K562 (cell line): Measurements from ENCODE around the gene C15orf61. TPM values are rescaled to one million over a fixed set of nuclear protein-coding genes. Genes with fewer than 3 reads are reported as not detected.

Source experiments
- ARID2 ChIP-seq: fragments of 450-650 bp; IDR thresholded peaks from 2 replicates; pipeline ENCODE4 v1.6.1; 2017; ENCODE audit warnings: antibody characterized with exemption, mild to moderate bottlenecking
- ARID3A ChIP-seq: IDR thresholded peaks from 2 replicates; pipeline ENCODE4 v1.6.1; 2012; ENCODE audit warnings: low read depth, low read length, improper control_type of control experiment, borderline replicate concordance
- E2F1 ChIP-seq: sonication (generic); formaldehyde crosslinking; IDR thresholded peaks from 2 replicates; pipeline ENCODE4 v1.8.1; 2023; ENCODE audit warnings: mild to moderate bottlenecking, missing genetic modification reagents, moderate library complexity
- ETV1 ChIP-seq: fragments of 450-650 bp; conservative IDR thresholded peaks from 2 replicates; pipeline ENCODE4 v1.6.1; 2016; ENCODE audit warnings: missing genetic modification characterization, control low read depth, low read depth, missing compliant biosample characterization
- FOXA1 ChIP-seq: fragments of 450-650 bp; IDR thresholded peaks from 2 replicates; pipeline ENCODE4 v1.6.1; 2016; ENCODE audit warnings: mild to moderate bottlenecking, borderline replicate concordance
- HCFC1 ChIP-seq: IDR thresholded peaks from 2 replicates; pipeline ENCODE4 v1.6.1; 2012; ENCODE audit warnings: low read depth, low read length, improper control_type of control experiment
- HDAC3 ChIP-seq: fragments of 450-650 bp; IDR thresholded peaks from 2 replicates; pipeline ENCODE4 v1.6.1; 2018; ENCODE audit warnings: borderline replicate concordance, mild to moderate bottlenecking, moderate library complexity; ENCODE audit not compliant: partially characterized antibody
- HIVEP1 ChIP-seq: fragments of 250-450 bp; sonication (Bioruptor Pico); IDR thresholded peaks from 2 replicates; pipeline ENCODE4 v1.4.0; 2020; ENCODE audit warnings: mild to moderate bottlenecking
- MBD2 ChIP-seq: sonication (generic); IDR thresholded peaks from 2 replicates; pipeline ENCODE4 v1.6.1; 2016; ENCODE audit warnings: low read depth, borderline replicate concordance
- MCM5 ChIP-seq: fragments of 450-650 bp; IDR thresholded peaks from 2 replicates; pipeline ENCODE4 v1.6.1; 2016; ENCODE audit warnings: low read depth
- NCOA4 ChIP-seq: fragments of 450-650 bp; IDR thresholded peaks from 2 replicates; pipeline ENCODE4 v1.6.1; 2018; ENCODE audit warnings: mild to moderate bottlenecking; ENCODE audit not compliant: partially characterized antibody
- PHTF2 ChIP-seq: fragments of 250-450 bp; sonication (Bioruptor Pico); IDR thresholded peaks from 2 replicates; pipeline ENCODE4 v1.5.0; 2021; ENCODE audit warnings: mild to moderate bottlenecking
- RNF219 ChIP-seq: fragments of 250-450 bp; sonication (Bioruptor Pico); IDR thresholded peaks from 2 replicates; pipeline ENCODE4 v1.5.0; 2022; ENCODE audit warnings: mild to moderate bottlenecking
- TRIM28 ChIP-seq: fragments of 450-650 bp; IDR thresholded peaks from 2 replicates; pipeline ENCODE4 v1.6.1; 2017
- ZNF143 ChIP-seq: sonication (generic); formaldehyde crosslinking; IDR thresholded peaks from 2 replicates; pipeline ENCODE4 v1.9.0; 2022; ENCODE audit warnings: mild to moderate bottlenecking, missing genetic modification reagents
- ZNF184 ChIP-seq: sonication (generic); formaldehyde crosslinking; IDR thresholded peaks from 2 replicates; pipeline ENCODE4 v1.5.0; 2020; ENCODE audit warnings: missing genetic modification reagents
- ZNF212 ChIP-seq: fragments of 450-650 bp; formaldehyde crosslinking; IDR thresholded peaks from 2 replicates; pipeline ENCODE4 v1.4.0; 2020; ENCODE audit warnings: mild to moderate bottlenecking
- ZNF282 ChIP-seq: sonication (generic); formaldehyde crosslinking; IDR thresholded peaks from 2 replicates; pipeline ENCODE4 v1.8.1; 2023; ENCODE audit warnings: missing genetic modification reagents
- ZNF395 ChIP-seq: fragments of 200-800 bp; sonication (Bioruptor generic); IDR thresholded peaks from 2 replicates; pipeline ENCODE4 v1.6.1; 2017; ENCODE audit warnings: missing genetic modification characterization, missing compliant biosample characterization
- ZNF740 ChIP-seq, 3 experiments: fragments of 200-800 bp in 1 of 3; sonication (Bioruptor generic) in 1 of 3; sonication (generic) in 1 of 3; formaldehyde crosslinking in 1 of 3; IDR thresholded peaks; 2 replicates each; pipeline versions ENCODE4 v1.6.1 to v1.8.0; 2016 to 2022; ENCODE audit warnings: mild to moderate bottlenecking in 2 of 3, missing compliant biosample characterization in 2 of 3, missing genetic modification characterization in 2 of 3, missing genetic modification reagents in 1 of 3
- polyA plus RNA-seq, 8 experiments: library from polyadenylated mRNA; depleted of rRNA in 4 of 8; stranded (reverse) in 5 of 8; unstranded in 3 of 8; fragments of >200 nt; fragmentation: Nextera tagmentation in 2 of 8; fragmentation: Illumina TruSeq in 1 of 8; extraction: Ambion mirVana in 2 of 8; extraction: Trizol in 1 of 8; gene quantifications; 2 replicates each; pipeline versions ENCODE4 v1.2.1 to v1.2.3, GENCODE V29; 2011 to 2014; ENCODE audit warnings: inconsistent platforms in 1 of 8, missing spikeins in 1 of 8
- total RNA-seq, 7 experiments: library from RNA; depleted of rRNA in 6 of 7; stranded (reverse); fragments of >200 nt in 6 of 7; fragmentation: Illumina TruSeq in 2 of 7; extraction: Trizol in 2 of 7; gene quantifications; 2 replicates each; pipeline versions ENCODE4 v1.2.1 to v1.2.3, GENCODE V29; 2011 to 2021; ENCODE audit warnings: low replicate concordance in 1 of 7

Gene C15orf61
- total and polyA plus RNA-seq, 9 of the 15 experiments (the other 6 are each of a cell fraction or from before 2014, with no cell fraction given), result 1.6 to 10.5 (median 4.3) TPM

GRCh38 chr15:67521029-67521782, at the start of gene C15orf61 (continued):
- TF ChIP-seq ZNF212 (CRISPR knock-in tag) (no peak), TRIM28 (no peak), ZNF740 (CRISPR knock-in tag; IDR thresholded peaks at IDR 0.05) (peak; percentile 54; the same call in 1 of the 2 replicates), ZNF740 (tag; IDR thresholded peaks at IDR 0.05) (no peak), ZNF143 (peak; percentile 54; the same call in 1 of the 2 replicates), ZNF395 (peak; percentile 93), FOXA1 (no peak), HDAC3 (no peak), MCM5 (no peak), NCOA4 (no peak), E2F1 (CRISPR knock-in tag) (peak; percentile 95), ETV1 (tag) (no peak), ARID2 (peak; percentile 5; the same call in 1 of the 2 replicates), ARID3A (no peak), PHTF2 (CRISPR knock-in tag) (no peak), HIVEP1 (CRISPR knock-in tag) (no peak), RNF219 (CRISPR knock-in tag) (no peak), ZNF184 (CRISPR knock-in tag) (no peak), MBD2 (peak; percentile 39; the same call in 1 of the 2 replicates), ZNF282 (peak; percentile 96), HCFC1 (no peak; the same call in 1 of the 2 replicates)
